Measurements from ENCODE around the gene GNPTG.

DNA sequence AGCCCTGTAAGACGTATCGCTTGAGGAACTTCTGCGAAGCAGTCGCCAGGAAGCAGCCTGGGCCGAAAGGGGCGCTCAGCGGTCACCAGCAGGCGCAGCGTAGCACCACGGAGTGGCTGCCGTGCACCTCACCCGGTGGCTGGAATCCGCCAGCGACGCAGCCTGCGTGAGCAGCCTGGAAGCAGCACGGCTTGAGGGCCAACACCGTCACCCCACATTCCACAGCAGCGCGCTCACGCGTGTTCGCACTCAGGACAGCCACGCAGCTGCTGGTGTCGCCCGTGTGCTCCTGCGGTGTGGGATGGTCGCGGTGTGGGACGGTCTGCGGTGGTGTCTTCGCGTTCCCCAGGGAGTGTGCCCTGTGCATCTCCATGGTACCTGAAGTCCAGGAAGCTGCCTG lies 32.7 kb upstream of the GNPTG start:
- TF ChIP-seq CTCF (IDR thresholded peaks at IDR 0.05) (no peak), EZH2phosphoT487 (IDR thresholded peaks at IDR 0.05) (no peak), EZH2 (IDR thresholded peaks at IDR 0.05) (no peak)
